A549 (cell line): ENCODE measurements around the gene KCNQ1. TPM values are rescaled to one million over a fixed set of nuclear protein-coding genes. Genes with fewer than 3 reads are reported as not detected.

Experiments used
- ATAC-seq, 2 experiments: fragments of 200-7000 bp in 1 of 2; fragments of >200 bp in 1 of 2; cut with Nextera tagmentation in 1 of 2; cut with Tn5 transposase in 1 of 2; 3 replicates each; pipeline versions ENCODE4 v1.8.0 to v1.9.1; 2018 to 2020; ENCODE audit warnings: mild to moderate bottlenecking in 1 of 2, moderate library complexity in 1 of 2
- CTCF ChIA-PET: fragments of 300-600 bp; sonication (Branson Sonifier 250); formaldehyde crosslinking; extraction: SDS; loops from one replicate; lab custom pipeline; 2021; ENCODE audit warnings: antibody characterized with exemption, inconsistent platforms; lab: Yijun Ruan, JAX
- POLR2A ChIA-PET: fragments of 350-600 bp; formaldehyde crosslinking; extraction: SDS; loops from one replicate; lab custom pipeline; 2021; ENCODE audit warnings: antibody characterized with exemption, inconsistent platforms; lab: Yijun Ruan, JAX
- DNase-seq, 2 experiments: peaks; one replicate each; pipeline versions ENCODE4 v3.0.0 to v3.0.0-alpha.2; 2011 to 2016; ENCODE audit warnings: low read depth in 1 of 2, low spot score in 1 of 2
- FAIRE-seq: peaks from 2 replicates; lab custom pipeline; 2011; peaks lifted over from hg19 to GRCh38; lab: Jason Lieb, UNC
- H3K27ac ChIP-seq, 2 experiments: fragments of >200 bp; sonication (Bioruptor Twin); formaldehyde crosslinking; 3 replicates each; pipeline ENCODE4 v1.5.1; 2016 to 2017
- H3K4me1 ChIP-seq: fragments of >200 bp; sonication (Bioruptor Twin); formaldehyde crosslinking; 3 replicates; pipeline ENCODE4 v1.6.1; 2016
- H3K4me2 ChIP-seq: fragments of >200 bp; sonication (Bioruptor Twin); formaldehyde crosslinking; 3 replicates; pipeline ENCODE4 v1.6.1; 2016
- H3K4me3 ChIP-seq: fragments of >200 bp; sonication (Bioruptor Twin); formaldehyde crosslinking; 3 replicates; pipeline ENCODE4 v1.5.1; 2016
- H3K9me3 ChIP-seq: fragments of >200 bp; sonication (Bioruptor Twin); formaldehyde crosslinking; 3 replicates; pipeline ENCODE4 v1.6.1; 2016
- ATOH8 ChIP-seq: fragments of 250-450 bp; sonication (Bioruptor Pico); IDR thresholded peaks from 2 replicates; pipeline ENCODE4 v1.5.0; 2020; ENCODE audit warnings: low read depth, mild to moderate bottlenecking, moderate library complexity
- BCL3 ChIP-seq: fragments of >200 bp; sonication (Bioruptor Twin); formaldehyde crosslinking; IDR thresholded peaks from 3 replicates; pipeline ENCODE4 v1.6.1; 2016
- CBX2 ChIP-seq: fragments of 200-600 bp; sonication (generic); IDR thresholded peaks from 2 replicates; pipeline ENCODE4 v1.6.1; 2016; ENCODE audit warnings: low read depth, mild to moderate bottlenecking, borderline replicate concordance
- CEBPB ChIP-seq, 2 experiments: fragments of >200 bp in 1 of 2; sonication (Bioruptor Twin) in 1 of 2; formaldehyde crosslinking in 1 of 2; IDR thresholded peaks; 2 replicates each; pipeline ENCODE4 v1.6.1; 2012 to 2016
- CHD2 ChIP-seq: fragments of 150-350 bp; IDR thresholded peaks from 2 replicates; pipeline ENCODE4 v1.6.1; 2014; ENCODE audit warnings: low read length; ENCODE audit not compliant: partially characterized antibody
- FOXS1 ChIP-seq: fragments of 250-450 bp; sonication (Bioruptor Pico); IDR thresholded peaks from 2 replicates; pipeline ENCODE4 v1.5.0; 2020; ENCODE audit warnings: mild to moderate bottlenecking, moderate library complexity
- HOXB13 ChIP-seq: fragments of 250-450 bp; sonication (Bioruptor Pico); IDR thresholded peaks from 2 replicates; pipeline ENCODE4 v1.5.0; 2020; ENCODE audit warnings: low read depth, mild to moderate bottlenecking, moderate library complexity
- JUNB ChIP-seq: fragments of >200 bp; sonication (Bioruptor Twin); formaldehyde crosslinking; IDR thresholded peaks from 2 replicates; pipeline ENCODE4 v1.6.1; 2016
- MAZ ChIP-seq: fragments of 150-350 bp; IDR thresholded peaks from 2 replicates; pipeline ENCODE4 v1.6.1; 2014; ENCODE audit warnings: antibody characterized with exemption, low read depth, low read length, borderline replicate concordance
- MYC ChIP-seq: IDR thresholded peaks from 2 replicates; pipeline ENCODE4 v1.6.1; 2012; ENCODE audit warnings: mild to moderate bottlenecking, inconsistent platforms, low read length, improper control_type of control experiment, borderline replicate concordance
- PHF8 ChIP-seq: fragments of 200-600 bp; sonication (generic); IDR thresholded peaks from 2 replicates; pipeline ENCODE4 v1.6.1; 2016; ENCODE audit warnings: low read depth, mild to moderate bottlenecking, antibody characterized with exemption, moderate library complexity, borderline replicate concordance
- POLR2AphosphoS2 ChIP-seq: conservative IDR thresholded peaks from 2 replicates; pipeline ENCODE4 v1.6.1; 2012; ENCODE audit warnings: low read length, improper control_type of control experiment, inconsistent platforms
- RCOR1 ChIP-seq: fragments of 150-350 bp; IDR thresholded peaks from 2 replicates; pipeline ENCODE4 v1.6.1; 2014; ENCODE audit warnings: antibody characterized with exemption, low read length, low read depth
- SREBF2 ChIP-seq: fragments of 450-650 bp; IDR thresholded peaks from 2 replicates; pipeline ENCODE4 v1.6.1; 2014; ENCODE audit warnings: mild to moderate bottlenecking, moderate library complexity
- TFCP2L1 ChIP-seq: fragments of 250-450 bp; sonication (Bioruptor Pico); IDR thresholded peaks from 2 replicates; pipeline ENCODE4 v1.5.0; 2021; ENCODE audit warnings: mild to moderate bottlenecking
- ZC3H11A ChIP-seq: fragments of 450-650 bp; IDR thresholded peaks from 2 replicates; pipeline ENCODE4 v1.6.1; 2014; ENCODE audit warnings: antibody characterized with exemption, mild to moderate bottlenecking
- ZFP36 ChIP-seq: fragments of 450-650 bp; IDR thresholded peaks from 2 replicates; pipeline ENCODE4 v1.6.1; 2014; ENCODE audit warnings: borderline replicate concordance; ENCODE audit not compliant: partially characterized antibody
- ZNF302 ChIP-seq: fragments of 250-450 bp; sonication (Bioruptor Pico); IDR thresholded peaks from 2 replicates; pipeline ENCODE4 v1.9.0; 2021; ENCODE audit warnings: inconsistent platforms, mild to moderate bottlenecking, moderate library complexity
- WGBS: methylation state at CpG from one replicate; pipeline ENCODE4 v1.1.6; 2017; ENCODE audit errors: missing lambda C conversion rate; 5-methylcytosine and 5-hydroxymethylcytosine counted together
- polyA plus RNA-seq, 4 experiments: library from polyadenylated mRNA; depleted of rRNA in 3 of 4; stranded (reverse); fragments of >200 nt; fragmentation: RNase III in 1 of 4; extraction: RNeasy Plus Mini Kit Qiagen cat#74134 plus additional on column Dnase treatment in 1 of 4; gene quantifications; 2 replicates in 3 of 4; 3 replicates in 1 of 4; pipeline ENCODE4 v1.2.3, GENCODE V29; 2011 to 2017
- TF ChIP-seq, protein P1 (sequence below): fragments of >200 bp; sonication (Bioruptor Twin); formaldehyde crosslinking; IDR thresholded peaks from 2 replicates; pipeline ENCODE4 v1.6.1; 2016
- TF ChIP-seq, protein P2 (sequence below): fragments of 150-350 bp; IDR thresholded peaks from 2 replicates; pipeline ENCODE4 v1.6.1; 2014; ENCODE audit warnings: low read depth, mild to moderate bottlenecking, low read length
- TF ChIP-seq, protein P3 (sequence below): fragments of 250-450 bp; sonication (Bioruptor Pico); IDR thresholded peaks from 2 replicates; pipeline ENCODE4 v1.5.0; 2021; ENCODE audit warnings: mild to moderate bottlenecking, moderate library complexity, borderline replicate concordance
- TF ChIP-seq, protein P4 (sequence below): fragments of 200-600 bp; sonication (generic); IDR thresholded peaks from 2 replicates; pipeline ENCODE4 v1.6.1; 2016; ENCODE audit warnings: antibody characterized with exemption, mild to moderate bottlenecking, moderate library complexity
- TF ChIP-seq, protein P5 (sequence below): IDR thresholded peaks from 2 replicates; pipeline ENCODE4 v1.6.1; 2012

Gene KCNQ1
- polyA plus RNA-seq, 2 of the 4 experiments (the other 2 are of a cell fraction), result 0.14 to 0.17 TPM

DNA sequence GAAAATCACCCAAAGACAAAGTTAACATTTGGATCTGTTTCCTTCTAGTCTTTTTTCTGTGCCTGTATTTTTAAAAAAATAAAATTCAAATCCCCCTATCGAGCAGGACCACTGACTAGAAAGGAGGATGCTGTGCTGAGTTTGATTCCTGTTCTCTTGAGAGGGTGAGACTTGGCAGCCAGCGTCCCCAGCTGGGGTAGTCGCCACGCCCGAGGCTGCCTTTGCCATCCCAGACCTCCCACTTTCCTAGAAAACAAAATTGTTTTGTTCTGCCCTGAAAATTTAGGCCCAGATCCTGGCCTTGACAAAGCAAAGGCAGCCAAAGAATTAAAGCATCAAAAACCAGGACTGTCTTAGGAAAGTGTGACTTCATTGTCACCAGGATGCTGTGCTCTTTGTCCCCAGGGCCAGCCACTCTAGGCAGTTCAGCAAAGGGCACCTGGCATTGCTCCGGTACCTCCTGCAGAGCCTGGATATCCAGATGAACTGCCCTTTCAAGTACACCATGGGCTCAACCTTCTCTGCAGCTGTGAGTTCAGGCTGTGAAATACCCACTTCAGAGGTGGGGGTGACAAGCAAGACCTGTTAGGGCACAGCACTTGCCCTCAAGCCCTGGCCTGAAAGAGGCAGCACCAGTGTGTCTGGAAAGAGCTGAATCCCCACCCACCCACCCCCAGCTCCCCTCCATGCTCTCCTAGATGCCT is 210.4 kb downstream of the KCNQ1 start:
- POLR2A ChIA-PET, result no interaction called here
- no peak for FAIRE-seq
- WGBS, result 85% methylated on average over 6 of the region's 6 CpGs
- TF ChIP-seq FOXS1 (CRISPR knock-in tag), result no peak
- no peak for TF ChIP-seq TFCP2L1
- no peak for TF ChIP-seq SREBF2
- no peak for TF ChIP-seq PHF8
- TF ChIP-seq ZNF302 (CRISPR knock-in tag), result no peak
- TF ChIP-seq, protein P1, sequence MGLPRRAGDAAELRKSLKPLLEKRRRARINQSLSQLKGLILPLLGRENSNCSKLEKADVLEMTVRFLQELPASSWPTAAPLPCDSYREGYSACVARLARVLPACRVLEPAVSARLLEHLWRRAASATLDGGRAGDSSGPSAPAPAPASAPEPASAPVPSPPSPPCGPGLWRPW, result no peak
- TF ChIP-seq JUNB, result no peak
- TF ChIP-seq, protein P2, sequence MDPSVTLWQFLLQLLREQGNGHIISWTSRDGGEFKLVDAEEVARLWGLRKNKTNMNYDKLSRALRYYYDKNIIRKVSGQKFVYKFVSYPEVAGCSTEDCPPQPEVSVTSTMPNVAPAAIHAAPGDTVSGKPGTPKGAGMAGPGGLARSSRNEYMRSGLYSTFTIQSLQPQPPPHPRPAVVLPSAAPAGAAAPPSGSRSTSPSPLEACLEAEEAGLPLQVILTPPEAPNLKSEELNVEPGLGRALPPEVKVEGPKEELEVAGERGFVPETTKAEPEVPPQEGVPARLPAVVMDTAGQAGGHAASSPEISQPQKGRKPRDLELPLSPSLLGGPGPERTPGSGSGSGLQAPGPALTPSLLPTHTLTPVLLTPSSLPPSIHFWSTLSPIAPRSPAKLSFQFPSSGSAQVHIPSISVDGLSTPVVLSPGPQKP, result no peak
- no peak for TF ChIP-seq HOXB13
- no peak for TF ChIP-seq MYC
- TF ChIP-seq CBX2, result no peak
- no peak for TF ChIP-seq RCOR1
- TF ChIP-seq BCL3, result no peak
- Histone ChIP-seq H3K4me1 (no peaks in the 10 kb centered on the region), H3K4me3 (no peak overlapping the region), H3K9me3 (peaks cover 97% of the 10 kb centered on the region), H3K27ac (no peak overlapping the region), H3K4me2 (no peak overlapping the region)
- CTCF ChIA-PET, result interaction anchor here (1.1 kb wide), 1 partner anchor 233 kb away, joined by 3 read pairs; no protein-coding TSS in a partner anchor
- ATAC-seq, result no peak
- no peak for DNase-seq

DNA sequence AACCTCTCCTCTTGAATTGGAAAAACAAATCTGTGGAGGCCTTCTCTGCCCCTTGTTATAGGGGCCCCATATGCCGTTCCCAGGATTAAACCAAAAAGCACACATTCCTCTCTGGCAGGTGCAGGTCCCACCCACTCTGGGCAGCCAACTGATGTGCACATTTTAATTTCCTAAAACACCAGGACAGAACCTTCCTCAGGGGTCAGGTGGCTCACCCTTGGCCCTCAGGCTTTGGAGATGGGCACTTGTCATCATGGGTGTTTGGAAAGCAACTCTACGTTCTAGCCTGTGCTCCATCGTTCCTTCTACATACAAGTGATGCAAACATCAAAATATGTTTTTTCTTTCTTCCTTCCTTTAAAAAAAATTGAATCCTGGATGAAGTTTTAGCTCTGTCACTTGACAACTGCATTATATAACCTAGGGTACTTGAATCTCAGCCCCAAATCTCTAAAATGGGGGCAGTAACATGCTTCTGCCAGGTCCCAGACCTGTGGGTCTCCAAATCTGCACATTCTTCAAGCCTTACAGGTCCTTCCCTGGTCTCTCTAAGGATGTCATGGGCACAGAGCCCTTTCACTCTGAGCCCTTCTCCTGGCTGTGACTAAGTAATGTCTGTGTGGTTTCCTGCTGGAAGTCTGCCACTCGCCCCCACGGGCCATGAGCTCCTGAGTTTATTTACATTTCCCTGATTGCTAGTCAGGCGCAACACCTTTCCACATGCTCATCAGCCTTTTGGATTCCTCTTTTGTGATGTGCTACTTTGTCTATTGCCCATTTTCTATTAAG is 211.2 kb downstream of the KCNQ1 start:
- no peak overlapping the region for H3K4me3 ChIP-seq
- ChIA-PET CTCF (interaction anchor here (1.1 kb wide), 1 partner anchor 232 kb away, joined by 3 read pairs; no protein-coding TSS in a partner anchor), POLR2A (no interaction called here)
- FAIRE-seq (no peak), ATAC-seq (no peak), DNase-seq (peak in 1 of 2 experiments; percentile 10)
- TF ChIP-seq MYC, result no peak
- TF ChIP-seq MAZ, result no peak
- no peak for TF ChIP-seq POLR2AphosphoS2
- TF ChIP-seq CHD2, result no peak
- TF ChIP-seq, protein P3, sequence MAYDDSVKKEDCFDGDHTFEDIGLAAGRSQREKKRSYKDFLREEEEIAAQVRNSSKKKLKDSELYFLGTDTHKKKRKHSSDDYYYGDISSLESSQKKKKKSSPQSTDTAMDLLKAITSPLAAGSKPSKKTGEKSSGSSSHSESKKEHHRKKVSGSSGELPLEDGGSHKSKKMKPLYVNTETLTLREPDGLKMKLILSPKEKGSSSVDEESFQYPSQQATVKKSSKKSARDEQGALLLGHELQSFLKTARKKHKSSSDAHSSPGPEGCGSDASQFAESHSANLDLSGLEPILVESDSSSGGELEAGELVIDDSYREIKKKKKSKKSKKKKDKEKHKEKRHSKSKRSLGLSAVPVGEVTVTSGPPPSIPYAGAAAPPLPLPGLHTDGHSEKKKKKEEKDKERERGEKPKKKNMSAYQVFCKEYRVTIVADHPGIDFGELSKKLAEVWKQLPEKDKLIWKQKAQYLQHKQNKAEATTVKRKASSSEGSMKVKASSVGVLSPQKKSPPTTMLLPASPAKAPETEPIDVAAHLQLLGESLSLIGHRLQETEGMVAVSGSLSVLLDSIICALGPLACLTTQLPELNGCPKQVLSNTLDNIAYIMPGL (CRISPR knock-in tag), result no peak
- TF ChIP-seq, protein P4, sequence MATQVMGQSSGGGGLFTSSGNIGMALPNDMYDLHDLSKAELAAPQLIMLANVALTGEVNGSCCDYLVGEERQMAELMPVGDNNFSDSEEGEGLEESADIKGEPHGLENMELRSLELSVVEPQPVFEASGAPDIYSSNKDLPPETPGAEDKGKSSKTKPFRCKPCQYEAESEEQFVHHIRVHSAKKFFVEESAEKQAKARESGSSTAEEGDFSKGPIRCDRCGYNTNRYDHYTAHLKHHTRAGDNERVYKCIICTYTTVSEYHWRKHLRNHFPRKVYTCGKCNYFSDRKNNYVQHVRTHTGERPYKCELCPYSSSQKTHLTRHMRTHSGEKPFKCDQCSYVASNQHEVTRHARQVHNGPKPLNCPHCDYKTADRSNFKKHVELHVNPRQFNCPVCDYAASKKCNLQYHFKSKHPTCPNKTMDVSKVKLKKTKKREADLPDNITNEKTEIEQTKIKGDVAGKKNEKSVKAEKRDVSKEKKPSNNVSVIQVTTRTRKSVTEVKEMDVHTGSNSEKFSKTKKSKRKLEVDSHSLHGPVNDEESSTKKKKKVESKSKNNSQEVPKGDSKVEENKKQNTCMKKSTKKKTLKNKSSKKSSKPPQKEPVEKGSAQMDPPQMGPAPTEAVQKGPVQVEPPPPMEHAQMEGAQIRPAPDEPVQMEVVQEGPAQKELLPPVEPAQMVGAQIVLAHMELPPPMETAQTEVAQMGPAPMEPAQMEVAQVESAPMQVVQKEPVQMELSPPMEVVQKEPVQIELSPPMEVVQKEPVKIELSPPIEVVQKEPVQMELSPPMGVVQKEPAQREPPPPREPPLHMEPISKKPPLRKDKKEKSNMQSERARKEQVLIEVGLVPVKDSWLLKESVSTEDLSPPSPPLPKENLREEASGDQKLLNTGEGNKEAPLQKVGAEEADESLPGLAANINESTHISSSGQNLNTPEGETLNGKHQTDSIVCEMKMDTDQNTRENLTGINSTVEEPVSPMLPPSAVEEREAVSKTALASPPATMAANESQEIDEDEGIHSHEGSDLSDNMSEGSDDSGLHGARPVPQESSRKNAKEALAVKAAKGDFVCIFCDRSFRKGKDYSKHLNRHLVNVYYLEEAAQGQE, result no peak
- TF ChIP-seq, protein P1, result no peak
- TF ChIP-seq CEBPB (IDR thresholded peaks at IDR 0.05), result no peak
- TF ChIP-seq ZFP36, result no peak
- no peak for TF ChIP-seq ZNF302 (CRISPR knock-in tag)
- TF ChIP-seq HOXB13, result no peak
- TF ChIP-seq ATOH8 (CRISPR knock-in tag), result no peak
- no peak for TF ChIP-seq ZC3H11A
- TF ChIP-seq, protein P5, sequence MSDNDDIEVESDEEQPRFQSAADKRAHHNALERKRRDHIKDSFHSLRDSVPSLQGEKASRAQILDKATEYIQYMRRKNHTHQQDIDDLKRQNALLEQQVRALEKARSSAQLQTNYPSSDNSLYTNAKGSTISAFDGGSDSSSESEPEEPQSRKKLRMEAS, result no peak
- H3K4me2 ChIP-seq, result no peak overlapping the region
- WGBS, result 50% methylated on average over 6 of the region's 6 CpGs
- H3K9me3 ChIP-seq, result peaks cover 97% of the 10 kb centered on the region
- H3K4me1 ChIP-seq, result no peaks in the 10 kb centered on the region
- H3K27ac ChIP-seq, result no peak overlapping the region
